HG03457 (cell line): Measurements from ENCODE around the gene COL5A1.

Experiments used
- ATAC-seq: cut with Tn5 transposase; IDR thresholded peaks from one replicate; pipeline ENCODE4 v1.9.1; 2021; ENCODE audit warnings: moderate number of reproducible peaks; ENCODE audit not compliant: unreplicated experiment

The COL5A1 gene

GRCh38 chr9:134737842-134738580 lies 96.4 kb downstream of the COL5A1 start:
- no peak for ATAC-seq

DNA sequence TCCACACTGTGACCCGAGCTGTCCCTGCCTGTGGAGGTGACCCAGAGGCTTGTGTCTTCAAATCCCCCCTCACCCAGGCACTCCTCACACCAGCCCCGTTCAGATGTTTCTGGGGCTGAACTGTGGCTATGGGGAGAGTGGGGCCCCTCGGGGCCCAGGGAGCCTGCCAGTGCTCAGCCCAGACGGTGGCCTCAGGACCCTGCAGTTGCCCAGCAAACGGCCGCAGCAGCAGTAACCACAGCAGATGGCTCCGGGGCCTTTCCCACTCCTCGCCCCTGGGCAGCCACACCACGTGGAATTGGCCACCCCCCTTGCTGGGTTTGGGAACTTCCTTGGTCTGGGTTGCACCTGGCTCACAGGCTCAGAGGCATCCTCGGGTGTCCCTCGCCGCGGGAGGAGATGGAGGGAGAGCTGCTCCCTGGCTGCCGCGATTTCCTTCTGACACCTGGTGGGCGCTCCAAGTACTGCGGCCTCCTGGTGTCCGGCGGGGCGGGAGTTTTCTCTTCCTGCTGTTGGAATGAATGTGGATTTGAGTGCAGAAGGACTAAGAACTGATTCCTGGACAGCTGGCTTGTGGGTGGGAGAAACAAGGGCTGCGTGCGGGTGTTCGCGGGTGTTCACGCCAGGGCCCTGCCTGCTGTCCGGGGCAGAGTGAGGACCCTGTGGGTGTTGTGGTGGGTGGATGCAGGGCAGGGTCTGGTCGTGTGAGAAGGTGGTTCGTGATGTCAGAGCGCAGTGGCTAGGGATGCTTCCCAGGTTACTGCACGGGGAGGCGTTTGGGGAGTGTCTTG lies 97.5 kb downstream of the COL5A1 start:
- no peak for ATAC-seq

DNA sequence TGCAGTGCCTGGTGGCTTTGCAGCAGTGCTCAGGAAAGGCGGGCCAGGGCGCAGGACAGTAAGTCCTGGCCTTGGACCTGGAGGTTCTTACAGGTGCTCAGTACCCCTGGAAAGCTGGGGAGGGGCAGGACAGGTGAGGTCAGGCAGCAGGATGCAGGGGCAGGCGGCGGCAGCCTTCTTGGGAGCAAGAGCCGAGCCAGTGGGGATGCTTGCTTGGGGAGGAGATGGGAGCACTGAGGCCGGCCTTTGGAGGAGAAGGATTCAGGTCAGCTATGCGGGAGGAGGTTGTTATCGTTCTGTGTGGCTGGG lies 98.0 kb downstream of the COL5A1 start:
- no peak for ATAC-seq

- ATAC-seq = no peak
Observed at GRCh38 chr9:134740071-134740470, 98.5 kb downstream of the COL5A1 start.

- ATAC-seq = no peak
Observed at GRCh38 chr9:134741846-134742245, 100.2 kb downstream of the COL5A1 start.

GRCh38 chr9:134742822-134743535 lies 101.4 kb downstream of the COL5A1 start:
- no peak for ATAC-seq

GRCh38 chr9:134743853-134744252 lies 102.2 kb downstream of the COL5A1 start:
- ATAC-seq = no peak

GRCh38 chr9:134744385-134745295 lies 103.0 kb downstream of the COL5A1 start:
- no peak for ATAC-seq

GRCh38 chr9:134747951-134748489 lies 106.4 kb downstream of the COL5A1 start:
- ATAC-seq = no peak

DNA sequence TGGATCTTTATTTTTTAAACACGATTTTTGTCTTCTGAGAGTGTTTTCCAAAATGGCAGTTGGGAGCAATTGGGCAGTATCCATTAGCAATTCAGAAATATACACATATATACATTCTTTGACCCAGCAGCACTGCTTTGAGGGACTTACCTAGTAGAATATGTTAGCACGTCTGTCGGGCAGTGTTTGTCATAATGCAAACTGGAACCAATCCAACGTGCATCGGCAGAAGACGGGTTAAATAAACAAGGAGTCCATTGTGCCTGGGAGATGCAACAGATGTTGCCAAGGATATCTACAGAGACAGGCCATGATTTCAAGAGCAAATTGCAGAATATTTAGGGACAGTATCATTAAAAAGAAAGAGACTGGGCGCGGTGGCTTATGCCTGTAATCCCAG lies 107.0 kb downstream of the COL5A1 start:
- ATAC-seq = no peak

DNA sequence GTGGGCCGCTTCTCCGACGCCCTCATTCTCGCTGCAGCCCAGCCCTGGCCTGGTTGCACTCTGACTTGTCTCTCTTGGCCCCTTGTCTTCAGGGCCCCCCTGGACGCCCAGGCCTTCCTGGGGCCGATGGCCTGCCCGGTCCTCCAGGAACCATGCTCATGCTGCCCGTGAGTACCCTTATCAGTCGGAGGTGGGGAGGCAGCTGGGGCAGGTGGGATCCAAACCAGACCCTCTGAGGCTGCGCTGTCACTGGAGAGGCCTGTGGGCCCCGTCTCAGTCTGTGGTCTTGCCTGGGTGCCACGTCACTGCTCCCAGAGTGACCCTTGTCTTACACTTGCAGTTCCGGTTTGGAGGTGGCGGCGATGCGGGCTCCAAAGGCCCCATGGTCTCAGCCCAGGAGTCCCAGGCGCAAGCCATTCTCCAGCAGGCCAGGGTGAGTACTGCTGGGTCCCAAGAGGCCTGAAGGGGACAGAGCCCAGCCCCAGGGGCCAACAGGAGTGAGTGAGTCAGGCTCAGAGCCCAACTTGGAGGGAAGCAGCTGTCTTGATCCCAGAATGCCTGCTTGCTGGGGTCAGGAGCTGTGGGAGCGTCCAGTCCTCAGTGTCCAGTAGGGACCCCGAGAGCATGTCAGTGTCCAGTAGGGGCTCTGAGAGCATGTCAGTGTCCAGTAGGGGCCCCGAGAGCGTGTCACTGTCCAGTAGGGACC lies 109.0 kb downstream of the COL5A1 start:
- no peak for ATAC-seq

DNA sequence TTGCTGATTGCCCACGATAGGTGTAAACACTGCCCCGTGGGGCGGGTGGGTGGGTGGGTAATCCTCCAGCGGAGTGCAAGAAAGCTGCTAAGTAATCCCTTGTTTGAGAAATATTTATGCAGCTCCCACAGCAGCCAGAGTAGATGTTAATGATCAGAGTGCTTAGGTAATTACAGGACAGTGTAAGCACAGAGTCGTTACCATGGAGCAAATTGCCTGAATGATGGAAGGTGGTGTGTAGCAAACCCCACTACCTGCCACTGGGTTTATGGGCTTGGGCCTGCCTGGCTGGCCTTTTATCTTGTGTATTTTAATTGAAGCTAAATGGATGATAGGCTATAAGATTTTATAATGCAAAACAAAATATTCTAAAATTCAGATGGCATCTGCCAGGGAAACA lies 110.0 kb downstream of the COL5A1 start:
- no peak for ATAC-seq

DNA sequence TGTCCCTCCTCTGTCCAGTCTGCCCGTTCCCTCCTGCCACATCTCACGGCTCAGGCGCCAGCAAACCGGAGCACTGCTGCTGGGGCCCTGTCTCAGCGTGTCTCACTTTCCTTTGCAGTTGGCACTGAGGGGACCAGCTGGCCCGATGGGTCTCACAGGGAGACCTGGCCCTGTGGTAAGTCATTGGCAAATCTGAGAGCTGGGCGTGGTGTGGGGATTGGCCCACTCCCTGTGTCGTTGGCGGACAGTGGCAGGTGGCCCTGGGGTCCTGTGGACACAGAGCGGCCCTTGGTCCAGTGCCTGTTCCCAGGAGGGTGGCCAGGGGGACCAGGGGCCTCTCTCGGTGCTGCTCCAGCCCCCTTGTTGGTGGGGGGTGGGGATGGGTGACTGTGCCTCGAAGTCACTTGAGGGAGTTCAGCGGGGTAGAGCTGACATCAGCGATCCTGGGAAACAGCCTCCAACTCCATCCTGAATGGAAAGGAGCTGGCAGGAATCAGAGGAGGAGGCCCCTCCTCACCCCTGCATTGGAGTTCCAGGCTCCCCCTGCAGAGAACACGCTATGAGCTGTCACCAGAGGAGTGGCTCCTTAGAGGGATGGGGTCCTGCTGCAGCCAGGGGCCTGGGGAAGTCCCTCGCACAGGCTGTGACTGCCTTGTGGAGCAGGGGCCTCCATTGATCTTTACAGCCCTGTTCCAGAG lies 111.0 kb downstream of the COL5A1 start:
- ATAC-seq = no peak

GRCh38 chr9:134753191-134753590 lies 111.6 kb downstream of the COL5A1 start:
- no peak for ATAC-seq

DNA sequence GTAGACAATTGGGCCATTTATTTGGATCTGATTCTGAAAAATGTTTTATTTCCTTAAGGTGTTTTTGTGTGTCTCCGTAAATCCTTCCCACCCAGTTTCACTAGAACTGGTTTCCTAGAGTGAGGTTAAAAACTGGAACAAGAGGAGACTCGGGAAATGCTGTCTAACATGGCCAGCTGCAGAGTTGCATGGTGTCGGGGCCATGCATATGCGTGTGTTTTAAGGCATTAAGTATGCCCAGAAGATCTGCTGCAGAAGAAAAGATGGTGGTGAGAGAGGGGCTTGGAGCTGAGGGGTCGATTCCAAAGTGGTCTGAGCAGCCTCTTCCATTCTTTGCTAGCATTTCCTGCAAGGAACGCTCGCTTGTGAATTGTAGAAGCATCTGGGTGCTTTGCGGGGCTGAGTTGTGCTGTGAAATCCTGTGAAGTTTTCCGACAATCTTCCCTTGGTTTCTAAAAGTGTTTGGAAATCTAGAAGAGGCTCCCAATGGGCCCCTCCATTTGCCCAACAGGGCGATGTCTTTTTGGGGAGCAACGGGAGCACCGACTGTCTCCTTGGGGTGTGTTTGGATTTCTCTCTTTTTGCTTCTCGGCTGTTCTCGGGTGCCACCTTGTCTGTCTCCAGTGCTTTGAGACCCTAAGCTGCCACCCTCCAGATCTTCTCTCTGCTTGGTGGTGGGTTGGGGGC lies 113.8 kb downstream of the COL5A1 start:
- no peak for ATAC-seq

DNA sequence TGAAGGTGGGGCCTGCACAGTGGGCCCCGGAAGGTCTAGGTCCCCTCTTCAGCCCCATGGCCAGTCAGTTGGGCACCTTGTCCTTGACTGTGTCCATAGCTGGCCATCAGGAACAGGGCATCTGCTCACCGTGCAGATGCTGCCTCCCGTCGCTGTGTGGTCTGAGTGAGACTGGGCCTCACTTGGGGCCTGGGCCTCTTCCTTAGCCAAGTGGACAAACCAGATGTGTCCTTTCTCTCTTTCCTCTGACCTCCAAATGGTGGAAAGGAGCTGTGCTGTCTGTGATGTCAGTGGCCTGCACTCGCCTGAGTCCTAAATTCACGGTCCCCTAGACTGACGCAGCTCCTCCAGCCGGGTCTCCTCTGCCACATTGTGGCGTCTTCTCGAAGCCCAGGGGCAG lies 114.5 kb downstream of the COL5A1 start:
- ATAC-seq = no peak

- ATAC-seq = no peak
Observed at GRCh38 chr9:134757216-134757975, 115.8 kb downstream of the COL5A1 start.

DNA sequence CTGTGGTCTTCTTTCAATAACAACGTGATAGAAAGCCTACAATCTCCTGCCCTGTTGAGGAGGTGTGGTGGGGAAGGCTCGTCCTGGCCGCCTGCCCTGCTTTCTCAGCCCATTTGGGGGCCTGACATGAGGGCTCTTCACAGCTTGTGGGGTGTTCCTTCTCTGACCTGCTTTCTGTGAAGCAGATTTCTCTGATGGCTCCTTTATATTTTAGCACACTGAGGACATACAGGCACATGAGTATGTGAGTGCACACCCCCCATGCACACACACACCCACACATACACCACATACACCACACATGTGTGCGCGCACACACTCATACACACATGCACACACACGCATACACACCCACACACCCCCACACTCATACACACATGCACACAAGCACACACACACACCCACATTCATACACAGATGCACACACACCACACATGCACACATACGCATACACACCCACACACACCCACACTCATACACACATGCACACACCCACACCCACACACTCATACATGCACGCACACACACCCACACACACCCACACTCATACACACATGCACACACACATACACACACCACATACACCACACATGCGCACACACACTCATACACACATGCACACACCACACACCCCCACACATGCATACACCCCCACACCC lies 117.5 kb downstream of the COL5A1 start:
- no peak for ATAC-seq
